K562 (cell line): ENCODE data around the gene RER1. TPM values are rescaled to one million over a fixed set of nuclear protein-coding genes. Genes with fewer than 3 reads are reported as not detected.

ENCODE experiments used
- ATAC-seq: fragments of 200-7000 bp; cut with Tn5 transposase; 3 replicates; pipeline ENCODE4 v1.9.1; 2020; ENCODE audit warnings: moderate library complexity
- BruUV-seq: library from RNA; stranded (reverse); fragments of 400-500 nt; replicated peaks from 2 replicates; lab custom pipeline; 2021; lab: Mats Ljungman, UMichigan
- CTCF ChIA-PET: fragments of 300-600 bp; formaldehyde crosslinking; extraction: SDS; loops from one replicate; lab custom pipeline; 2021; ENCODE audit warnings: low intra/inter-chr PET ratio; lab: Yijun Ruan, JAX
- POLR2A ChIA-PET: fragments of 300-600, 350-650 bp; sonication (Branson Sonifier 250); formaldehyde crosslinking; extraction: SDS; loops from one replicate; lab custom pipeline; 2021; ENCODE audit warnings: antibody characterized with exemption, inconsistent platforms; lab: Yijun Ruan, JAX
- DNase-seq, 4 experiments: peaks; one replicate each; pipeline versions ENCODE4 v3.0.0 to v3.0.0-alpha.2; 2011 to 2018; ENCODE audit warnings: low spot score in 3 of 4, mixed read lengths in 3 of 4; ENCODE audit errors: extremely low read depth in 1 of 4
- FAIRE-seq: peaks from 2 replicates; lab custom pipeline; 2011; peaks lifted over from hg19 to GRCh38; lab: Jason Lieb, UNC
- H2AFZ ChIP-seq: 2 replicates; pipeline ENCODE4 v1.6.0; 2011; ENCODE audit warnings: low read depth, low read length, control low read depth, inconsistent platforms
- H3K27ac ChIP-seq: fragments of 200-600 bp; 3 replicates; pipeline ENCODE4 v1.8.0; 2011; ENCODE audit warnings: low read depth, mild to moderate bottlenecking, control low read depth, inconsistent platforms, low read length, moderate library complexity, mixed read lengths; ENCODE audit errors: extremely low read depth
- H3K27me3 ChIP-seq, 2 experiments: fragments of 300-600 bp in 1 of 2; 2 replicates in 1 of 2; 3 replicates in 1 of 2; pipeline versions ENCODE4 v1.6.0 to v1.8.0; 2011; ENCODE audit warnings: inconsistent platforms in 2 of 2, low read length in 2 of 2, mild to moderate bottlenecking in 1 of 2, mixed read lengths in 1 of 2, moderate library complexity in 1 of 2; ENCODE audit not compliant: control insufficient read depth in 2 of 2, insufficient read depth in 2 of 2
- H3K36me3 ChIP-seq: fragments of 300-600 bp; 3 replicates; pipeline ENCODE4 v1.8.0; 2011; ENCODE audit warnings: mild to moderate bottlenecking, low read length, inconsistent platforms; ENCODE audit not compliant: control insufficient read depth, insufficient read depth
- H3K4me1 ChIP-seq, 2 experiments: fragments of 200-600 bp in 1 of 2; replicated peaks in 1 of 2; 2 replicates in 1 of 2; 3 replicates in 1 of 2; pipeline versions ENCODE4 v1.5.1 to v1.8.0; 2011; ENCODE audit warnings: inconsistent platforms in 2 of 2, low read length in 2 of 2, mild to moderate bottlenecking in 1 of 2, mixed read lengths in 1 of 2, moderate library complexity in 1 of 2; ENCODE audit not compliant: control insufficient read depth in 2 of 2, insufficient read depth in 2 of 2
- H3K4me2 ChIP-seq: 2 replicates; pipeline ENCODE4 v1.6.1; 2011; ENCODE audit warnings: low read length, control low read depth, inconsistent platforms, mixed read lengths; ENCODE audit not compliant: insufficient read depth
- H3K4me3 ChIP-seq: fragments of 200-600 bp; sonication (generic), shearing (Covaris generic); 2 replicates; pipeline ENCODE4 v1.5.1; 2016; ENCODE audit warnings: control low read depth, inconsistent platforms
- H3K79me2 ChIP-seq: fragments of 200-600 bp; 3 replicates; pipeline ENCODE4 v1.8.0; 2011; ENCODE audit warnings: low read length, inconsistent platforms; ENCODE audit not compliant: control insufficient read depth, insufficient read depth
- H3K9ac ChIP-seq, 2 experiments: 2 replicates each; pipeline versions ENCODE4 v1.6.0 to v1.6.1; 2011; ENCODE audit warnings: low read depth in 2 of 2, low read length in 2 of 2, control low read depth in 1 of 2, inconsistent platforms in 1 of 2, mild to moderate bottlenecking in 1 of 2, mixed read lengths in 1 of 2; ENCODE audit not compliant: insufficient read depth in 1 of 2
- H3K9me1 ChIP-seq: one replicate; pipeline ENCODE4 v1.6.0; 2011; ENCODE audit warnings: inconsistent platforms, mild to moderate bottlenecking, low read length, moderate library complexity; ENCODE audit not compliant: control insufficient read depth, insufficient read depth
- H3K9me3 ChIP-seq: replicated peaks from 2 replicates; pipeline ENCODE4 v1.5.1; 2011; ENCODE audit warnings: low read depth, low read length, inconsistent platforms; ENCODE audit not compliant: control insufficient read depth, insufficient read depth
- H4K20me1 ChIP-seq: replicated peaks from 2 replicates; pipeline ENCODE4 v1.6.1; 2011; ENCODE audit warnings: low read length, inconsistent platforms, mixed read lengths; ENCODE audit not compliant: control insufficient read depth, insufficient read depth
- ARID2 ChIP-seq: fragments of 450-650 bp; IDR thresholded peaks from 2 replicates; pipeline ENCODE4 v1.6.1; 2017; ENCODE audit warnings: antibody characterized with exemption, mild to moderate bottlenecking
- CBFB ChIP-seq: sonication (generic); formaldehyde crosslinking; IDR thresholded peaks from 2 replicates; pipeline ENCODE4 v1.4.0; 2020; ENCODE audit warnings: mild to moderate bottlenecking, missing genetic modification reagents
- EWSR1 ChIP-seq: fragments of 450-650 bp; IDR thresholded peaks from 2 replicates; pipeline ENCODE4 v1.6.1; 2018; ENCODE audit warnings: borderline replicate concordance, mild to moderate bottlenecking, low read depth, moderate library complexity; ENCODE audit not compliant: partially characterized antibody
- GATAD2A ChIP-seq: fragments of 450-650 bp; IDR thresholded peaks from 2 replicates; pipeline ENCODE4 v1.6.1; 2017
- IFI16 ChIP-seq: fragments of 250-450 bp; sonication (Bioruptor Pico); IDR thresholded peaks from 2 replicates; pipeline ENCODE4 v2.1.2; 2022; ENCODE audit warnings: mild to moderate bottlenecking, inconsistent platforms
- KAT7 ChIP-seq: sonication (generic); formaldehyde crosslinking; IDR thresholded peaks from 2 replicates; pipeline ENCODE4 v1.8.0; 2022; ENCODE audit warnings: missing genetic modification reagents, mild to moderate bottlenecking, borderline replicate concordance
- MYC ChIP-seq, 2 experiments: fragments of 250-450 bp in 1 of 2; sonication (Bioruptor Pico) in 1 of 2; IDR thresholded peaks; 2 replicates each; pipeline versions ENCODE4 v1.5.1 to v1.6.1; 2012 to 2021; ENCODE audit warnings: low read depth in 2 of 2, borderline replicate concordance in 1 of 2, improper control_type of control experiment in 1 of 2, low read length in 1 of 2, mild to moderate bottlenecking in 1 of 2, moderate library complexity in 1 of 2
- RBM17 ChIP-seq: fragments of 200-400 bp; formaldehyde crosslinking; IDR thresholded peaks from 2 replicates; pipeline ENCODE4 v1.6.1; 2017; ENCODE audit warnings: low read depth, mild to moderate bottlenecking, low read length, borderline replicate concordance
- RFX1 ChIP-seq: fragments of 450-650 bp; IDR thresholded peaks from 2 replicates; pipeline ENCODE4 v1.6.1; 2016; ENCODE audit warnings: mild to moderate bottlenecking, moderate library complexity
- SNIP1 ChIP-seq: fragments of 450-650 bp; IDR thresholded peaks from 2 replicates; pipeline ENCODE4 v1.7.1; 2017; ENCODE audit warnings: low read depth, mild to moderate bottlenecking
- ZNF232 ChIP-seq: sonication (generic); formaldehyde crosslinking; IDR thresholded peaks from 2 replicates; pipeline ENCODE4 v1.8.0; 2022; ENCODE audit warnings: mild to moderate bottlenecking, missing genetic modification reagents
- ZNF644 ChIP-seq: fragments of 200-800 bp; sonication (Bioruptor generic); IDR thresholded peaks from 2 replicates; pipeline ENCODE4 v1.6.1; 2016; ENCODE audit warnings: low read depth, missing genetic modification characterization, missing compliant biosample characterization
- WGBS: fragments of 100-300 bp; shearing (Covaris generic); methylation state at CpG from one replicate; pipeline ENCODE4 v1.1.6; 2016; ENCODE audit warnings: low coverage, mixed read lengths; ENCODE audit not compliant: insufficient coverage; ENCODE audit errors: missing lambda C conversion rate; 5-methylcytosine and 5-hydroxymethylcytosine counted together
- in situ Hi-C: fragments of 300-500 bp; cut with MboI; formaldehyde crosslinking; loops from 4 replicates; pipeline ENCODE4 v1.15.0; 2018; ENCODE audit warnings: inconsistent platforms, mixed read lengths
- intact Hi-C: fragments of 100-400 bp; cut with micrococcal nuclease; formaldehyde crosslinking; loops from 2 replicates; pipeline ENCODE4 v1.14.2; 2022
- polyA plus RNA-seq, 8 experiments: library from polyadenylated mRNA; depleted of rRNA in 4 of 8; stranded (reverse) in 5 of 8; unstranded in 3 of 8; fragments of >200 nt; fragmentation: Nextera tagmentation in 2 of 8; fragmentation: Illumina TruSeq in 1 of 8; extraction: Ambion mirVana in 2 of 8; extraction: Trizol in 1 of 8; gene quantifications; 2 replicates each; pipeline versions ENCODE4 v1.2.1 to v1.2.3, GENCODE V29; 2011 to 2014; ENCODE audit warnings: inconsistent platforms in 1 of 8, missing spikeins in 1 of 8
- total RNA-seq, 7 experiments: library from RNA; depleted of rRNA in 6 of 7; stranded (reverse); fragments of >200 nt in 6 of 7; fragmentation: Illumina TruSeq in 2 of 7; extraction: Trizol in 2 of 7; gene quantifications; 2 replicates each; pipeline versions ENCODE4 v1.2.1 to v1.2.3, GENCODE V29; 2011 to 2021; ENCODE audit warnings: low replicate concordance in 1 of 7
- TF ChIP-seq, protein P1 (sequence below), 3 experiments: IDR thresholded peaks in 2 of 3; conservative IDR thresholded peaks in 1 of 3; 2 replicates each; pipeline ENCODE4 v1.5.1; 2011 to 2012; ENCODE audit warnings: low read length in 3 of 3, mild to moderate bottlenecking in 3 of 3, control low read depth in 2 of 3, improper control_type of control experiment in 1 of 3, inconsistent platforms in 1 of 3, low read depth in 1 of 3, mixed read lengths in 1 of 3, moderate library complexity in 1 of 3; ENCODE audit not compliant: insufficient read depth in 2 of 3
- TF ChIP-seq, protein P2 (sequence below): fragments of 450-650 bp; IDR thresholded peaks from 2 replicates; pipeline ENCODE4 v1.7.1; 2018; ENCODE audit warnings: mild to moderate bottlenecking, low read depth; ENCODE audit not compliant: partially characterized antibody

Gene RER1
- total and polyA plus RNA-seq, 9 of the 15 experiments (the other 6 are each of a cell fraction or from before 2014, with no cell fraction given): 19.6 to 354 (median 183) TPM

DNA sequence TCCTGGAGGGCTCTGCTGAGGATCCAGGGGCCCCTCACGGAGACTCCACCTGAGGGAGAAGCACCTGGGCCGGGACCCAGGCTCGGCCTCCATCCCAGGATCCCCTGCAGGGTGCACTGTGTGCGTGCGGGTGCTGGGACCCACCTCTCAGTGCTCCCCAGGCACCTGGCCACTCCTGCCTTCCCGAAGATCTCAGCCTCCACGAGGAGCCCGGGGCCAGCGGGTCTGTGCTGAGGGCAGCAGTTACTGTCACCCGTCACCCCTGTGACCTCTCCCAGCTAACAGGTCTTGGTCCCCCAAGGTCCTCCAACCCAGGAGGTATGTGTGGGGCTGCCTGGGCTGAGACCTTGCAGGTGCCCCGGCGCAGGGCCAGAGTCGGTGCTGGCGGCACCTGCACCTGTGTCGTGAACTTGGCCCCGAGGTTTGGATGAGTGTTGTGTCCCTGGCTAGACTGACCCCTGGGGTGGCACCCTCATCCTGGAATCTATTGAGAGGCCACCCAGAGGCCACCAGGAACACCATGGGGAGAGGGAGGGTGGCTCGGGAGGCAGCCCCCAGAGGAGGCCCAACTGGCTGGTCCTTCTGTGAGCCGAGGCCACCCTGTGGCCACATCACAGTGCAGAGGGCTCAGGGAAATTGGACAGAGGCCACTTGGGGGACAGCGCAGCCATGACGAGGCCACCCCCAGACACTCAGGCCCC lies 17.9 kb upstream of the RER1 start (continued):
- TF ChIP-seq, protein P1, sequence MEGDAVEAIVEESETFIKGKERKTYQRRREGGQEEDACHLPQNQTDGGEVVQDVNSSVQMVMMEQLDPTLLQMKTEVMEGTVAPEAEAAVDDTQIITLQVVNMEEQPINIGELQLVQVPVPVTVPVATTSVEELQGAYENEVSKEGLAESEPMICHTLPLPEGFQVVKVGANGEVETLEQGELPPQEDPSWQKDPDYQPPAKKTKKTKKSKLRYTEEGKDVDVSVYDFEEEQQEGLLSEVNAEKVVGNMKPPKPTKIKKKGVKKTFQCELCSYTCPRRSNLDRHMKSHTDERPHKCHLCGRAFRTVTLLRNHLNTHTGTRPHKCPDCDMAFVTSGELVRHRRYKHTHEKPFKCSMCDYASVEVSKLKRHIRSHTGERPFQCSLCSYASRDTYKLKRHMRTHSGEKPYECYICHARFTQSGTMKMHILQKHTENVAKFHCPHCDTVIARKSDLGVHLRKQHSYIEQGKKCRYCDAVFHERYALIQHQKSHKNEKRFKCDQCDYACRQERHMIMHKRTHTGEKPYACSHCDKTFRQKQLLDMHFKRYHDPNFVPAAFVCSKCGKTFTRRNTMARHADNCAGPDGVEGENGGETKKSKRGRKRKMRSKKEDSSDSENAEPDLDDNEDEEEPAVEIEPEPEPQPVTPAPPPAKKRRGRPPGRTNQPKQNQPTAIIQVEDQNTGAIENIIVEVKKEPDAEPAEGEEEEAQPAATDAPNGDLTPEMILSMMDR (IDR thresholded peaks at IDR 0.05 in 2 of 3, conservative IDR thresholded peaks at IDR 0.05 in 1 of 3; ENCODE audit: insufficient read depth in 2 of 3, low read depth in 1 of 3, low read length in 3 of 3): 0 out of 6 replicates have a peak, but pooled peaks of 1 of the 3 experiments have one; percentile 15
- no peak for TF ChIP-seq MYC (IDR thresholded peaks at IDR 0.05; ENCODE audit: low read depth, low read length)
- no peak for TF ChIP-seq MYC (CRISPR knock-in tag; IDR thresholded peaks at IDR 0.05; ENCODE audit: borderline replicate concordance, low read depth)

DNA sequence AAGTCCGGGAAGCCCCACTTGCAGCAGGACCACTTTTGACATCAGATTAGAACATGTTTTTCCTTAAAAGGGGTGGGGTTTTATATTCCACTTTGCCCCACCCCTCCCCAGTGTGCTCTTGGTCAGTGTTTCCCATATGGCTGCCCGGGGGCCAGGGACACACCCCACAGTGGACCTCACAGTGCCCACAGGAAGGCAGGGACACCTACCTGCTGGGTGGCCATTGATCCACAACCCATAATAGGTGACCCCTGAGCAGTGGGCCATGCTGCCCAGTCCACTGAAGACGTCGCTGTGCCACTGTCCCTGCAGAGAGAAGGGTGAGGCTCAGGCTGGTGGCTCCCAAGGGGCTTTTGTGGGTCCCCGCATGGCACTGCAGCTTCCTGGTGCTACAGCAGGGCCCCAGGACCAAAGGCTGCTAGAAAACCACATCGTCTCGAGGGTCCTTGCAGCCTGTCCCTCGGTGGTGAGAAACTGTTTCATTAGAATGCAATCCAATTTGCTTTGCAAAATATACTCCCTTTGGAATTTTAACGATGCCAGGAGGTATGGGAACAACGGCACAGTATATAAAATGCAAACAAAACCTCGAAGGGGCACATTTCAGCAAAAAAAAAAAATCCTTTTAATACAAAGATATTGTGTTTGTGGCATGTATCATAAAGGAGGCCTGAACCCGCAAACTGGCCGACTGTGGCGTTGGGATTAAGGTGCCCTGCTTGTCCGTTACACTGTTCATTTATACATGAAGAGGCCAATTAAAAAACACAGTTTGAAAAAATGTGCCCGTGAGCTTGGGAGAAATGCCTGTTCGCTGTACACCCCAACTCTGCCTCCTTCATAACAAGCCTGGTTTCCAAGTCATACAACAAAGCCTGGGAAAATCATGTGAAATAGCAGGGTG lies 17.1 kb upstream of the RER1 start:
- H3K4me3 ChIP-seq: no peak overlapping the region
- ChIA-PET CTCF (no interaction called here), POLR2A (no interaction called here)
- H3K4me2 ChIP-seq: no peak overlapping the region
- BruUV-seq: no TSS peak
- H4K20me1 ChIP-seq: peaks cover 10% of the 10 kb centered on the region
- no peaks in the 10 kb centered on the region for H3K36me3 ChIP-seq
- DNase-seq: no peak
- no peaks in the 10 kb centered on the region for H3K79me2 ChIP-seq
- WGBS: 6% methylated on average over 17 of the region's 17 CpGs
- in situ Hi-C loops: loop anchor here (10.0 kb wide), 1 partner anchor 180 kb away; the partner anchor contains the start of gene FAAP20
- FAIRE-seq: no peak
- H3K9me1 ChIP-seq: no peaks in the 10 kb centered on the region
- peaks cover 66 to 94% of the 10 kb centered on the region in 2 experiments for H3K27me3 ChIP-seq
- H3K9me3 ChIP-seq: no peaks in the 10 kb centered on the region
- intact Hi-C loops: loop anchor here (10.0 kb wide), 1 partner anchor 60 kb away; no protein-coding TSS in a partner anchor
- peaks cover 0 to 51% of the 10 kb centered on the region in 2 experiments; a peak in 1 of 5 replicates for H3K4me1 ChIP-seq
- H3K27ac ChIP-seq: no peak overlapping the region
- ATAC-seq: no peak
- H2AFZ ChIP-seq: no peak overlapping the region
- no peak overlapping the region for H3K9ac ChIP-seq
- TF ChIP-seq IFI16 (CRISPR knock-in tag) (no peak), RFX1 (no peak), CBFB (CRISPR knock-in tag) (no peak), RBM17 (no peak), EWSR1 (no peak), KAT7 (no peak), ZNF644 (tag) (no peak), ZNF232 (CRISPR knock-in tag) (no peak), ARID2 (no peak), GATAD2A (no peak), SNIP1 (no peak)
- TF ChIP-seq, protein P2, sequence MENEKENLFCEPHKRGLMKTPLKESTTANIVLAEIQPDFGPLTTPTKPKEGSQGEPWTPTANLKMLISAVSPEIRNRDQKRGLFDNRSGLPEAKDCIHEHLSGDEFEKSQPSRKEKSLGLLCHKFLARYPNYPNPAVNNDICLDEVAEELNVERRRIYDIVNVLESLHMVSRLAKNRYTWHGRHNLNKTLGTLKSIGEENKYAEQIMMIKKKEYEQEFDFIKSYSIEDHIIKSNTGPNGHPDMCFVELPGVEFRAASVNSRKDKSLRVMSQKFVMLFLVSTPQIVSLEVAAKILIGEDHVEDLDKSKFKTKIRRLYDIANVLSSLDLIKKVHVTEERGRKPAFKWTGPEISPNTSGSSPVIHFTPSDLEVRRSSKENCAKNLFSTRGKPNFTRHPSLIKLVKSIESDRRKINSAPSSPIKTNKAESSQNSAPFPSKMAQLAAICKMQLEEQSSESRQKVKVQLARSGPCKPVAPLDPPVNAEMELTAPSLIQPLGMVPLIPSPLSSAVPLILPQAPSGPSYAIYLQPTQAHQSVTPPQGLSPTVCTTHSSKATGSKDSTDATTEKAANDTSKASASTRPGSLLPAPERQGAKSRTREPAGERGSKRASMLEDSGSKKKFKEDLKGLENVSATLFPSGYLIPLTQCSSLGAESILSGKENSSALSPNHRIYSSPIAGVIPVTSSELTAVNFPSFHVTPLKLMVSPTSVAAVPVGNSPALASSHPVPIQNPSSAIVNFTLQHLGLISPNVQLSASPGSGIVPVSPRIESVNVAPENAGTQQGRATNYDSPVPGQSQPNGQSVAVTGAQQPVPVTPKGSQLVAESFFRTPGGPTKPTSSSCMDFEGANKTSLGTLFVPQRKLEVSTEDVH: no peak
